SK-N-SH (cell line): ENCODE measurements around the gene KLF3.

Experiments
- POLR2AphosphoS5 ChIP-seq: IDR thresholded peaks from 2 replicates; pipeline ENCODE4 v1.6.1; 2012; ENCODE audit warnings: low read depth, low read length
- RAD21 ChIP-seq: IDR thresholded peaks from 2 replicates; pipeline ENCODE4 v1.6.1; 2012; ENCODE audit warnings: mild to moderate bottlenecking, low read length
- TAF1 ChIP-seq: IDR thresholded peaks from 2 replicates; pipeline ENCODE4 v1.6.1; 2012; ENCODE audit warnings: low read depth, mild to moderate bottlenecking, low read length, moderate library complexity, borderline replicate concordance
- TF ChIP-seq, protein P1 (sequence below): fragments of 200-600 bp; sonication (generic); IDR thresholded peaks from 2 replicates; pipeline ENCODE4 v1.6.1; 2017; ENCODE audit warnings: antibody characterized with exemption, mild to moderate bottlenecking, moderate library complexity

DNA sequence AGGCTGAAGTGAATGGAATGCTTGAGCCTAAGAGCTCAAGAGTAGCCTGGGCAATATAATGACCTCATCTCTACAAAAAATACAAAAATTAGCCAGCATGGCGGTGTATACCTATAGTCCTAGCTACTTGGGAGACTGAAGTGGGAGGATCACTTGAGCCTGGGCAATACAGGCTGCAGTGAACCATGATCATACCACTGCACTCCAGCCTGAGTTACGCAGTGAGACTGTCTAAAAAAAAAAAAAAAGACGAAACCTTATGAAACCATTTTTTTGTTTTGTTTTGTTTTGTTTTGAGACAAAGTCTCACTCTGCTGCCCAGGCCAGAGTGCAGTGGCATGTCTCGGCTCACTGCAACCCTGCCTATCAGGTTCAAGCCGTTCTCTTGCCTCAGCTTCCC is 81.9 kb downstream of the KLF3 start:
- TF ChIP-seq RAD21 (no peak), POLR2AphosphoS5 (no peak), TAF1 (no peak)
- TF ChIP-seq, protein P1, sequence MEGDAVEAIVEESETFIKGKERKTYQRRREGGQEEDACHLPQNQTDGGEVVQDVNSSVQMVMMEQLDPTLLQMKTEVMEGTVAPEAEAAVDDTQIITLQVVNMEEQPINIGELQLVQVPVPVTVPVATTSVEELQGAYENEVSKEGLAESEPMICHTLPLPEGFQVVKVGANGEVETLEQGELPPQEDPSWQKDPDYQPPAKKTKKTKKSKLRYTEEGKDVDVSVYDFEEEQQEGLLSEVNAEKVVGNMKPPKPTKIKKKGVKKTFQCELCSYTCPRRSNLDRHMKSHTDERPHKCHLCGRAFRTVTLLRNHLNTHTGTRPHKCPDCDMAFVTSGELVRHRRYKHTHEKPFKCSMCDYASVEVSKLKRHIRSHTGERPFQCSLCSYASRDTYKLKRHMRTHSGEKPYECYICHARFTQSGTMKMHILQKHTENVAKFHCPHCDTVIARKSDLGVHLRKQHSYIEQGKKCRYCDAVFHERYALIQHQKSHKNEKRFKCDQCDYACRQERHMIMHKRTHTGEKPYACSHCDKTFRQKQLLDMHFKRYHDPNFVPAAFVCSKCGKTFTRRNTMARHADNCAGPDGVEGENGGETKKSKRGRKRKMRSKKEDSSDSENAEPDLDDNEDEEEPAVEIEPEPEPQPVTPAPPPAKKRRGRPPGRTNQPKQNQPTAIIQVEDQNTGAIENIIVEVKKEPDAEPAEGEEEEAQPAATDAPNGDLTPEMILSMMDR: no peak
